NCI-H2029 (cell line): ENCODE data around the gene PPM1M.

Experiments used
- DNase-seq: peaks from one replicate; lab custom pipeline; 2025; lab: John Stamatoyannopoulos, UW

PPM1M gene

GRCh38 chr3:52230889-52231499, 14.6 kb upstream of the PPM1M start:
- DNase-seq, result no peak

- DNase-seq, result peak; percentile 20
Observed at GRCh38 chr3:52231502-52232278, 13.9 kb upstream of the PPM1M start.

- DNase-seq, result no peak
Observed at GRCh38 chr3:52232279-52233107, 13.1 kb upstream of the PPM1M start.

GRCh38 chr3:52233108-52233591, 12.4 kb upstream of the PPM1M start:
- DNase-seq, result no peak

GRCh38 chr3:52233968-52234367, 11.6 kb upstream of the PPM1M start:
- no peak for DNase-seq

GRCh38 chr3:52234516-52235447, 10.8 kb upstream of the PPM1M start:
- no peak for DNase-seq

- DNase-seq, result no peak
Observed at GRCh38 chr3:52236424-52236886, 9.1 kb upstream of the PPM1M start.

- DNase-seq, result no peak
Observed at GRCh38 chr3:52237006-52237656, 8.4 kb upstream of the PPM1M start.

GRCh38 chr3:52237657-52238172, 7.8 kb upstream of the PPM1M start:
- peak; percentile 24 for DNase-seq

GRCh38 chr3:52238193-52238760, 7.3 kb upstream of the PPM1M start:
- no peak for DNase-seq

GRCh38 chr3:52238761-52239701, 6.5 kb upstream of the PPM1M start, which contains the start of gene TWF2:
Gene TWF2, minus strand, starts transcription at chr3:52239158. Its CDS starts 142 bp downstream, at chr3:52239016.
- no peak for DNase-seq

- peak; percentile 5 for DNase-seq
Observed at GRCh38 chr3:52240059-52240885, 5.3 kb upstream of the PPM1M start.

GRCh38 chr3:52240886-52241370, 4.6 kb upstream of the PPM1M start:
- DNase-seq, result no peak

GRCh38 chr3:52242039-52242438, 3.5 kb upstream of the PPM1M start:
- no peak for DNase-seq

- no peak for DNase-seq
Observed at GRCh38 chr3:52243791-52244628, 1.5 kb upstream of the PPM1M start.

- DNase-seq, result no peak
Observed at GRCh38 chr3:52246264-52246620, 683 bp downstream of the PPM1M start.
